H4 (cell line): ENCODE data around the gene TUBB1. TPM values are rescaled to one million over a fixed set of nuclear protein-coding genes. Genes with fewer than 3 reads are reported as not detected.

Source experiments
- DNase-seq: peaks from one replicate; pipeline ENCODE4 v3.0.0-alpha.2; 2015; ENCODE audit warnings: low spot score
- total RNA-seq: library from RNA; depleted of rRNA; stranded (reverse); fragments of >200 nt; shearing (Covaris generic); gene quantifications from 2 replicates; pipeline ENCODE4 v1.2.3, GENCODE V29; 2014

The TUBB1 gene
- total RNA-seq, 1 experiment from 2014 or later: not detected

GRCh38 chr20:58989196-58989595 is 30.0 kb upstream of the TUBB1 start:
- no peak for DNase-seq

- no peak for DNase-seq
Observed at GRCh38 chr20:58990651-58991445, 28.4 kb upstream of the TUBB1 start.

- no peak for DNase-seq
Observed at GRCh38 chr20:58991715-58992114, 27.5 kb upstream of the TUBB1 start.

GRCh38 chr20:58992911-58993310 is 26.3 kb upstream of the TUBB1 start:
- DNase-seq: no peak

GRCh38 chr20:58993332-58994248 is 25.6 kb upstream of the TUBB1 start:
- DNase-seq: no peak

GRCh38 chr20:58994390-58995159 is 24.7 kb upstream of the TUBB1 start:
- DNase-seq: no peak

GRCh38 chr20:58995461-58996225 is 23.6 kb upstream of the TUBB1 start:
- DNase-seq: no peak

GRCh38 chr20:58996226-58996611 is 23.0 kb upstream of the TUBB1 start:
- no peak for DNase-seq

- DNase-seq: no peak
Observed at GRCh38 chr20:58997141-58997770, 22.0 kb upstream of the TUBB1 start.

GRCh38 chr20:58998656-58999055 is 20.6 kb upstream of the TUBB1 start:
- no peak for DNase-seq

GRCh38 chr20:59000326-59000725 is 18.9 kb upstream of the TUBB1 start:
- no peak for DNase-seq

GRCh38 chr20:59001068-59001448 is 18.2 kb upstream of the TUBB1 start:
- DNase-seq: no peak

- DNase-seq: no peak
Observed at GRCh38 chr20:59001449-59002171, 17.6 kb upstream of the TUBB1 start.

GRCh38 chr20:59002388-59002787 is 16.8 kb upstream of the TUBB1 start:
- DNase-seq: no peak

GRCh38 chr20:59002874-59003399 is 16.3 kb upstream of the TUBB1 start:
- no peak for DNase-seq

- no peak for DNase-seq
Observed at GRCh38 chr20:59003836-59004492, 15.3 kb upstream of the TUBB1 start.

- no peak for DNase-seq
Observed at GRCh38 chr20:59004493-59004762, 14.8 kb upstream of the TUBB1 start.

GRCh38 chr20:59004763-59005522 is 14.3 kb upstream of the TUBB1 start:
- no peak for DNase-seq
